Activated T-helper 1 cell treated with Interleukin-2 at 50 U/mL for 16 hours (primary cell): ENCODE results near the gene TRIM31.
"Not testable (repeated sequence)": the region's sequence is repeated elsewhere in the genome, so short reads cannot be mapped to it uniquely, and the experiment has no call there.

Experiments used
- DNase-seq: peaks from one replicate; pipeline ENCODE4 v3.0.0-alpha.2; 2020; ENCODE audit warnings: low read depth

The TRIM31 gene

GRCh38 chr6:30149234-30149633 lies 36.3 kb upstream of the TRIM31 start:
- DNase-seq, result no peak

GRCh38 chr6:30147096-30147495 lies 34.2 kb upstream of the TRIM31 start:
- DNase-seq, result no peak

DNA sequence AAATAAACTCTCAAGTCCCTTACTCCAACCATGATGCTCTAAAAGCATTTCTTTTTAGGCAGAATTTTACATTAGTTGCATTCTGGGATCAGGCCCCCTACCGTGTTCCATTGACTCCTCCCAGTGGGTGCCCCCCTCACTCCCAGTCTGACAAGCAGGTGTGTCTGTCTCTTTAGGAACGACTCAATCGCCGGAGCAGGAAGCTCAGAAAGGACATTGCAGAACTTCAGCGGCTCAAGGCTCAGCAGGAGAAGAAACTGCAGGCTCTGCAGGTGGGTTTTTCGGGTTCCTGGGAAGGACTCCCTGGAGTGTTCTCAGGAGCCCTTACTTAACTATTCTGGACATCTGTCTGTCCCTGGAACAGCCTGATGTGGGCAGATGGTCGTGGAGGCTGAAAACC lies 32.9 kb upstream of the TRIM31 start:
- DNase-seq, result no peak

DNA sequence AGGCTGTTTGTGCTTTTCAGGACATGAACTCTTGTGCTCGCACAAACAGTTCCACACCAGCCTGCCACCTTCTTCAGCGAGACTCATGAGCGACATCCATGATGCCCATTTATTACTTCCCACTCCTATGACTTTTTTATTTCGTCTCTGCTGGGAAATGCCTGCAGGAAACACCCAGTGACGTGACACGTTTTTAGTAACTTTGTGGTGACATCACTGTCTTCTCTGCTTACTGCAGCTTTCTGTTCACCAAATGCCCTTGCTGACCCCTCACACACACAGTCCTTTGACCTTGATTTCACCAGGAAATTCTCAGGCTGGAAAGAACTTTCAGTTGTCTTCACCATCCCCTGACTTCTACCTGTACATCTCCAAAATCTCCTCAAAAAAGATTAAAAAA lies 31.9 kb upstream of the TRIM31 start:
- no peak for DNase-seq

DNA sequence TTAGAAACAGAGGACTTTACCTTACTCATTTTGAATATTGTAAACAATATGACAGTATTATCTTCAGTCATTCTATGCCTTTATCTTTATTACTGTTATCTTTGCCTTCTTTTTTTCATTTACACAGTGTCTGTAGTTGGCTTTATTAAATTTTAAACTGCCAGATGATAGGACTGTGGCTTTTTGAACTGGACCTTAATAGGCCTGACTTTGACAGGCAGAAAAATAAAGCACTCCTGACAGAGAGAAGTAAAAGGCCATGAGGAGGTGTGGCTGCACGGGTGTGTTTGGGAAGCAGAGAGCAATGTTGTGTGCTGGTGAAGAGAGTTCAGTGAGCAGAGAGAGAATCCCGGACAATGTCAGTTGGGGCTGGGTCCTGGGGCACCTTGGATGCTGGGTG lies 30.9 kb upstream of the TRIM31 start:
- DNase-seq, result no peak

DNA sequence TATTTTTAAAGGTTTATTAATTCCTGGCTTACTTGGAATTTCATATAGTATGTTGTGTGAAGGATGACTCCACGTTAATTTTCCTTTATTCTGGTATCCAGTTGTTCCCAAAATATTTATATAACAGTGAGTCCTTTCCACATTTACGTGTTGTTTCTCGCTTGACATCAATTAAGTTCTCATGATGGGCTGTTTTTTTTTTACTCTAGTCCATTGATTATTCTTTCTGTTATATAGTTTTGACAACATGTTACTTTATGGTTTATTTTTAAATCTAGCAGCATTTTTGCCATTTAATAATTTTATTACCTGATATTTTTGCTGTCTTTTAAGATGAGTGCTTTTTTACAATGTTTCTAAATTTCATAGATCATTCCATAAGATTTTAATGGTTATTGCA lies 29.8 kb upstream of the TRIM31 start:
- DNase-seq, result no peak

GRCh38 chr6:30140240-30140639 lies 27.4 kb upstream of the TRIM31 start:
- not testable (repeated sequence) for DNase-seq

- no peak for DNase-seq
Measured at GRCh38 chr6:30136570-30137286, 23.8 kb upstream of the TRIM31 start.

GRCh38 chr6:30135757-30136156 lies 22.9 kb upstream of the TRIM31 start, which contains the start of gene TRIM40:
Gene TRIM40, plus strand, starts transcription at chr6:30136140. Its CDS starts 897 bp downstream, at chr6:30137037.
- DNase-seq, result no peak

- DNase-seq, result no peak
Measured at GRCh38 chr6:30135147-30135546, 22.3 kb upstream of the TRIM31 start.

GRCh38 chr6:30131947-30132497 lies 19.1 kb upstream of the TRIM31 start:
- no peak for DNase-seq

DNA sequence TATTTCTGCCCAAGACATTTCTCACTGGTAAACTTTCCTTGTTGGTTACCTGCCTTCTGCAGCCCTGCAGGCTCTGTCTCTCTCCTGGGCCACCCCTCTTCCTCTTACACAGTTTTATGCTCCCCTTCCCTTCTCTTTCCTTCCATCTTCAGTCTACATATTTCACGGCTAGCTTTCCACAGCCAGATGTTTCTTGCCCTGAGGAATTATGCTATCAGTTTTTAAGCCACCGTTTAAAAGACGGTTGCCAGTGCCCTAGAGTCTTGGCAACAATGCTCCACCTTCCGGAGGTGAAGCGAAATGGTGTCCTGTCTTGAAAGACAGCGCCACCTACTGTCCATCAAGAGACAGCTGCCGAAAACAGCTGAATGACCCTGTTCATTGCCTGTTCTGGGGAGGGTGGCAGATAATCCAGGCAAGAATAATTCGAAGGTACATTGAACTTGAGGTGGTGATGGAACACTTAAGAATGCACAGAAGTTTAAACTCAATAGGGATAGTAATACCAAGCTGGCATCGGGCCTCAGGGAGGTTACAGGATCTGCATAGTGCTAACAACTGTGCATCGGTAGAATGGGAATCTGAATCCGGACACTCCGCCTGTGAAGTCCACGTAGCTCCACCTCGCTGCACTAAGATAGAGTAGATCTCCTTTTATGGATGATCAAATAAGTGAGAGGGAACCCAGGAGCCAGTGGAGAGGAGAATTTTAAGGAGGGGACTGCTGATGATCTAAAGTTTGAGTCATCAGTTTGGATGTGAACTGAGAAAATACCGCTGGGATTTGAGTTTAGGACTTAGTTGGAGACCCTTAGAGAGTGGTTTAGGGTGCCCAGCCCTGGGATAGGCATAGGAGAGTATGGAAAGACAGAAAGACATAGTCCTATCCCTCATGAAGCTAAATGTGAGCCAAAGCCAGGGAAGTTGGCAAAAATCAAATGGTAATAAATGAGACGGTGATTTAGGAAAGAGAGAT lies 18.3 kb upstream of the TRIM31 start:
- peak; percentile 44 for DNase-seq

DNA sequence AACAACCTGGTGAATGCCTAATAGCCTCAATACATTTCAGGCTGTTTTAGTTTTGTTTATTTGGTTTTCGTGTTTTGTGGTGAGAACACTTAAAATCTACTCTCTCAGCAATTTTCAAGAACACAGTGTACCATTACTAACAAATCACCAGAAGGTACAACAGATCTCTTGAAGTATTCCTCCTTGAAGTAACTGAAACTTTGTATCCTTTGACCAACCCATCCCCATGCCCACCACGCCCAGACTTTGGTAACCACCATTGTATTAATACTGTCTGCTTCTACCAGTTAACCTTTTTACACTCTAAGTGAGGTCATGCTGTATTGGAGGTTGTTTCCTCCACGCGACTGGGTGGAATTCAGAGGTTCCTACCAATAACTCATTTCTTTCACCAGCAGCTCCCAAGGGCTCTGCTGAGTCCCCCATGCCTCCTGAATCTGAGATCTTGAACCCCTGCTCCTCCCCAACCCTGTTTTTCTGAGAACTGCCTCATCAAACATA lies 17.3 kb upstream of the TRIM31 start:
- no peak for DNase-seq

- no peak for DNase-seq
Measured at GRCh38 chr6:30129265-30130178, 16.6 kb upstream of the TRIM31 start.

GRCh38 chr6:30127238-30128093 lies 14.6 kb upstream of the TRIM31 start:
- DNase-seq, result no peak

GRCh38 chr6:30122515-30122914 lies 9.6 kb upstream of the TRIM31 start:
- DNase-seq, result no peak

DNA sequence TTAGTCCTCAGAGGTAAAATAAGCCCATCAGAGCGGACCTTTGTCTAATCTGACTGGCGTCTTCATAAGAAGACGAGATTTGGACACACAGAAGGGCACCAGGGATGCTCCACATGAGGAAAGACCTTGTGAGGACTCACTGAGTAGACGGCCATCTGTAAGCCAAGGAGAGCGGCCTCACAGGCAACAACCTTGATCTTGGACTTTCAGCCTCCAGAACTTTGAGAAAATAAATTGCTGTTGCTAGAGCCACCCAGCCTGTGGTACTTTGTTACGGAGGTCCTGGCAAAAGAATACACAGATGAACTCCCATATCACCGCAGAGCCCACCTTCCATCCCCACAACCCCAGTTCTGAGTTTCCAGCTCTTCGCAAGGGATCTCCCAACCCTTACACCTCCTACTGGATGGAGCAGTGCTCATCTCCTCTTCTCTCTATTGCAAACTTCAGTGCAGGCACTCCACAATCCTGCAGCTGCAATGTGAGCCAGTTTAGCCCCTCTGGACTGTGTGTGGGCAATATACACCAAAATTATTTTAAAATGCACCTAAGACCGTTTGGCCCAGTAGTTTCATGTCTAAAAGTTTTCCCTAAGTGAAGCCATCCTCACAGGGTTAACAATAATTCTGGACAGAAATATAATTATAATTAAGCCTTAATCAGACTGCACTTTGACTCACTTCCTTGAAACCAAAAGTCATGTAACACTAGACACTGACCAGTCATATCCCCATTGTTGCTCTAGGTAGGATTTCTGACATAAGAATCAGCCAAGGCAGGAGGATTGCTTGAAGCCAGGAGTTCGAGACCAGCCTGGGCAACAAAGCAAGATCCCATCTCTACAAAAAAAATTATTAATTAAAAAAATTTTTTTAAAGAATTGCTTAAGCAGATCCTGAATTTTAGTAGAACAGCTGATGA lies 8.8 kb upstream of the TRIM31 start:
- no peak for DNase-seq

GRCh38 chr6:30118691-30119090 lies 5.8 kb upstream of the TRIM31 start:
- DNase-seq, result not testable (repeated sequence)

DNA sequence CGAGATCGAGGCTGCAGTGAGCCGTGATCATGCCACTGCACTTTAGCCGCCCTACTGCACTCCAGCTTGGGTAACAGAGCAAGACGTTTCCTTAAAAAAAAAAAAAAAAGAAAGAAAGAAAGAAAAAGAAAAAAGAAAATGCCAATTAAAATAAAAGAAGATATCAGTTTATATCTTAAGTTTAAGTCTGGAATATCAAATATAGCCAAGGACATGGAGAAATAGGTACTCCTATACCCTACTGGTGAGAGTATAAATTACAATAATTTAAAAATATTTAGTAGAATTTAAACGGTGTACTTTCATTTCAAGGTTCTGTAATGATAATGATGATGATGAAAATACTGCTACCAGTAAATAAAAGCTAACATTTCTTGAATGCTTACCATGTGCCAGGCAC lies 3.8 kb upstream of the TRIM31 start:
- no peak for DNase-seq
